Measurements from ENCODE around the gene SPAG7.

DNA sequence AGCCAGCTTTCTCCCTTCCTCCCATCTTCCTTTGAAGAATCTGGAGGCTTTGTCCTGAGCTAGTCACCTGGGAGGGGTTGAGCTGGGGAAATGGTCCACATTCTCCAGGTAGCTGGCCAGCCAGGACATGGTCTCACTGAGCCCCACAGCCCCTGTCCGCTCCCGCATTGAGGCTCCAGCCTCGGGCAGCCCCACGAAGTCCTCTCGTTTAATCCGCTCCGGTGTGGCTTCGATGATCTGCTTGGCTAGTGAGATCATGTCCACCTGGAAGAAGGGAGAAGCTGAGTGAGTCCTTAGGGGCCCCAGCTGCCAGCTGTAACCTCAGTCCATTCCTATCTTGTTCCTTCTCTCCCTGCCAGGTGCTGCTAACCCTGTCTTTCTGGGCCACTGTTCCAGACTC lies 2.7 kb upstream of the SPAG7 start:
- TF ChIP-seq, protein P1, sequence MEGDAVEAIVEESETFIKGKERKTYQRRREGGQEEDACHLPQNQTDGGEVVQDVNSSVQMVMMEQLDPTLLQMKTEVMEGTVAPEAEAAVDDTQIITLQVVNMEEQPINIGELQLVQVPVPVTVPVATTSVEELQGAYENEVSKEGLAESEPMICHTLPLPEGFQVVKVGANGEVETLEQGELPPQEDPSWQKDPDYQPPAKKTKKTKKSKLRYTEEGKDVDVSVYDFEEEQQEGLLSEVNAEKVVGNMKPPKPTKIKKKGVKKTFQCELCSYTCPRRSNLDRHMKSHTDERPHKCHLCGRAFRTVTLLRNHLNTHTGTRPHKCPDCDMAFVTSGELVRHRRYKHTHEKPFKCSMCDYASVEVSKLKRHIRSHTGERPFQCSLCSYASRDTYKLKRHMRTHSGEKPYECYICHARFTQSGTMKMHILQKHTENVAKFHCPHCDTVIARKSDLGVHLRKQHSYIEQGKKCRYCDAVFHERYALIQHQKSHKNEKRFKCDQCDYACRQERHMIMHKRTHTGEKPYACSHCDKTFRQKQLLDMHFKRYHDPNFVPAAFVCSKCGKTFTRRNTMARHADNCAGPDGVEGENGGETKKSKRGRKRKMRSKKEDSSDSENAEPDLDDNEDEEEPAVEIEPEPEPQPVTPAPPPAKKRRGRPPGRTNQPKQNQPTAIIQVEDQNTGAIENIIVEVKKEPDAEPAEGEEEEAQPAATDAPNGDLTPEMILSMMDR (IDR thresholded peaks at IDR 0.05): no peak
- TF ChIP-seq POLR2AphosphoS5 (IDR thresholded peaks at IDR 0.05; ENCODE audit: low read depth, low read length): no peak

All from Panc1 (cell line).